Natural killer cell (primary cell): ENCODE results near the gene PPP1R1A. TPM values are rescaled to one million over a fixed set of nuclear protein-coding genes. Genes with fewer than 3 reads are reported as not detected.

Experiments
- ATAC-seq, 3 donors: fragments of 150-1000 bp in 2 of 3; fragments of 200-7000 bp in 1 of 3; cut with Tn5 transposase; 1 replicate in 1 of 3; 2 replicates in 2 of 3; pipeline ENCODE4 v1.10.0; 2021; ENCODE audit warnings: mild to moderate bottlenecking in 2 of 3, moderate library complexity in 2 of 3
- DNase-seq, 2 donors: peaks; one replicate each; pipeline versions ENCODE4 v3.0.0 to v3.0.0-alpha.2; 2013 to 2021; ENCODE audit warnings: mixed read lengths in 1 of 2
- H3K27ac ChIP-seq: one replicate; pipeline ENCODE4 v1.5.1; 2013; ENCODE audit warnings: mild to moderate bottlenecking, low read length
- H3K27me3 ChIP-seq: one replicate; pipeline ENCODE4 v1.6.1; 2013; ENCODE audit warnings: low read length; ENCODE audit not compliant: control insufficient read depth, insufficient read depth
- H3K36me3 ChIP-seq: one replicate; pipeline ENCODE4 v1.6.1; 2013; ENCODE audit warnings: low read length; ENCODE audit not compliant: control insufficient read depth, insufficient read depth
- H3K4me1 ChIP-seq: one replicate; pipeline ENCODE4 v1.6.1; 2013; ENCODE audit warnings: low read length; ENCODE audit not compliant: control insufficient read depth, insufficient read depth
- H3K4me3 ChIP-seq: one replicate; pipeline ENCODE4 v1.5.1; 2013; ENCODE audit warnings: low read length
- H3K9me3 ChIP-seq: one replicate; pipeline ENCODE4 v1.6.1; 2013; ENCODE audit warnings: low read length; ENCODE audit not compliant: control insufficient read depth, insufficient read depth
- H3K27ac Mint-ChIP-seq, 2 donors: one replicate each; pipeline ENCODE4 v1.8.0; 2022; ENCODE audit warnings: mild to moderate bottlenecking in 2 of 2, mixed read lengths in 2 of 2, moderate library complexity in 1 of 2
- H3K27me3 Mint-ChIP-seq, 2 donors: one replicate each; pipeline ENCODE4 v1.8.0; 2022; ENCODE audit warnings: low read depth in 2 of 2, mixed read lengths in 2 of 2
- H3K36me3 Mint-ChIP-seq: one replicate; pipeline ENCODE4 v1.8.0; 2022; ENCODE audit warnings: mixed read lengths
- H3K4me1 Mint-ChIP-seq, 2 donors: one replicate each; pipeline ENCODE4 v1.8.0; 2022; ENCODE audit warnings: mixed read lengths in 2 of 2
- H3K4me3 Mint-ChIP-seq: one replicate; pipeline ENCODE4 v1.8.0; 2022; ENCODE audit warnings: mild to moderate bottlenecking, moderate library complexity, mixed read lengths
- H3K9me3 Mint-ChIP-seq, 2 donors: one replicate each; pipeline ENCODE4 v1.8.0; 2022; ENCODE audit warnings: mixed read lengths in 2 of 2
- WGBS: methylation state at CpG from one replicate; pipeline ENCODE4 v1.1.7; 2013; ENCODE audit warnings: missing lambda C conversion rate; ENCODE audit not compliant: insufficient coverage; 5-methylcytosine and 5-hydroxymethylcytosine counted together
- intact Hi-C: fragments of 100-400 bp; cut with micrococcal nuclease; formaldehyde crosslinking; loops from one replicate; pipeline ENCODE4 v1.14.2; 2022
- total RNA-seq, 4 donors: library from RNA; stranded (reverse); fragments of 120-200 nt in 1 of 4; gene quantifications; one replicate each; pipeline versions ENCODE4 v1.2.3 to v1.2.4, GENCODE V29; 2013 to 2022
- TF ChIP-seq, protein P1 (sequence below): fragments of 200-600 bp; IDR thresholded peaks from one replicate; pipeline ENCODE4 v1.8.0; 2022; ENCODE audit warnings: antibody characterized with exemption

The PPP1R1A gene
- total RNA-seq, 3 donors from 2014 or later (not counting 1 experiment from before 2014, with no cell fraction given), result not detected

DNA sequence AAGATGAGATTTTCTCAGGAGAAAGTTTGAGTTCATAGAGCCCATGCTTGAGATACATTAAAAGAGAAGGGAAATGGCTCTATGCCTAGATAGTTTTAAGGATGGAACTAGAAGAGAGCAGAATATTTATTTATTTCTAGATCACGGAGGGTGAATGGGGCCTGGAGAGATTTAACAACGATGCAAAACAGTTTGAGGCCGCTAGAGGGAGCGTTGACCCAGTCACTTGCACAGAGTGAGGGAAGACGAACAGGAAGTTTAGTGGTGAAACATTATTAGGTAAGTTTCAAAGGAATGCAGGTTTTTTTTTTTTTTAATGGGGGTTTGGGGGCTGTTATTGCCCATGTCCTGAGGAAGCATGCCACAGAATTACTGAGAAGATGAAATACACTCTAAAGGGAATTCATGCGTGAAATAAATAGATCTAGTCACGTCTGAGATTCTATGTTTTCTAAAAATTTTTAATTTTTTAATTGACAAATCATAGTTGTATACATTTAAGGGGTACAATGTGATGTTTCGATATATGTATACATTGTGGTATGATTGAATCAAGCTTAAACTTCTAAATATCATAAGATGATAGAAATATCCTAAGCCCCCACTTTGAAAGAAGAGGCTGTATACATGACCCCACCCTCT, 14.8 kb upstream of the PPP1R1A start:
- Histone ChIP-seq H3K4me3 (no peak overlapping the region), H3K9me3 (no peaks in the 10 kb centered on the region), H3K27me3 (no peaks in the 10 kb centered on the region), H3K36me3 (no peaks in the 10 kb centered on the region), H3K27ac (no peak overlapping the region), H3K4me1 (no peaks in the 10 kb centered on the region)
- Mint-ChIP-seq H3K27me3 (peaks cover 9 to 17% of the 10 kb centered on the region in 2 donors), H3K27ac (no peak overlapping the region), H3K9me3 (no peaks in the 10 kb centered on the region), H3K36me3 (no peaks in the 10 kb centered on the region), H3K4me1 (no peaks in the 10 kb centered on the region), H3K4me3 (no peak overlapping the region)
- TF ChIP-seq, protein P1, sequence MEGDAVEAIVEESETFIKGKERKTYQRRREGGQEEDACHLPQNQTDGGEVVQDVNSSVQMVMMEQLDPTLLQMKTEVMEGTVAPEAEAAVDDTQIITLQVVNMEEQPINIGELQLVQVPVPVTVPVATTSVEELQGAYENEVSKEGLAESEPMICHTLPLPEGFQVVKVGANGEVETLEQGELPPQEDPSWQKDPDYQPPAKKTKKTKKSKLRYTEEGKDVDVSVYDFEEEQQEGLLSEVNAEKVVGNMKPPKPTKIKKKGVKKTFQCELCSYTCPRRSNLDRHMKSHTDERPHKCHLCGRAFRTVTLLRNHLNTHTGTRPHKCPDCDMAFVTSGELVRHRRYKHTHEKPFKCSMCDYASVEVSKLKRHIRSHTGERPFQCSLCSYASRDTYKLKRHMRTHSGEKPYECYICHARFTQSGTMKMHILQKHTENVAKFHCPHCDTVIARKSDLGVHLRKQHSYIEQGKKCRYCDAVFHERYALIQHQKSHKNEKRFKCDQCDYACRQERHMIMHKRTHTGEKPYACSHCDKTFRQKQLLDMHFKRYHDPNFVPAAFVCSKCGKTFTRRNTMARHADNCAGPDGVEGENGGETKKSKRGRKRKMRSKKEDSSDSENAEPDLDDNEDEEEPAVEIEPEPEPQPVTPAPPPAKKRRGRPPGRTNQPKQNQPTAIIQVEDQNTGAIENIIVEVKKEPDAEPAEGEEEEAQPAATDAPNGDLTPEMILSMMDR, result peak; percentile 77
- ATAC-seq (peak; percentile 87 to 97 (median 96)), DNase-seq (peak; percentile 41 to 81)
- intact Hi-C loops, result no loop called here
- 6% methylated on average over 5 of the region's 8 CpGs for WGBS

DNA sequence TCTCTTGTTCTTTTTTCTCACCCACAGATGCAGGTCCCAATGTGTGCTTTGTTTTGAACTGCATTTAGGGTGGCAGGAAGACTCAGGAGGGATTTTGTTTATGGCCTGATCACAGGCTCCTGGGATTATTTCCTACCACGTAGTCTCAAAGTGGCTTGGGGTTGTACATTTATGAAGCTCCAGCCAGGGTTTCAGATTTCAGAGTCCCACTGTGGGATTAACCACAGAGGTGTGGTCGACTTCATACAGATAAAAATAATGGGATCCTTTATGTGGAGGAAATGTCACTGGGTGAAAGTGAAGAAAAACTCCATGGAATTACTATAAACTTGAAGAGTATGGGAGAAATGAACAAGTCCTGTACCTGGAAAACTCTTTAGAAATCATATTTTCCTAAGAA, 14.2 kb upstream of the PPP1R1A start:
- H3K36me3 Mint-ChIP-seq, result no peaks in the 10 kb centered on the region
- Histone ChIP-seq H3K27me3 (no peaks in the 10 kb centered on the region), H3K36me3 (no peaks in the 10 kb centered on the region), H3K9me3 (no peaks in the 10 kb centered on the region), H3K27ac (no peak overlapping the region), H3K4me1 (no peaks in the 10 kb centered on the region), H3K4me3 (no peak overlapping the region)
- 53% methylated on average over 2 of the region's 2 CpGs for WGBS
- ATAC-seq, result no peak
- DNase-seq, result no peak
- no peak overlapping the region for H3K27ac Mint-ChIP-seq
- H3K4me1 Mint-ChIP-seq, result no peaks in the 10 kb centered on the region
- TF ChIP-seq, protein P1, result no peak
- no peak overlapping the region for H3K4me3 Mint-ChIP-seq
- intact Hi-C loops, result no loop called here
- H3K9me3 Mint-ChIP-seq, result no peaks in the 10 kb centered on the region
- peaks cover 9 to 15% of the 10 kb centered on the region in 2 donors for H3K27me3 Mint-ChIP-seq

DNA sequence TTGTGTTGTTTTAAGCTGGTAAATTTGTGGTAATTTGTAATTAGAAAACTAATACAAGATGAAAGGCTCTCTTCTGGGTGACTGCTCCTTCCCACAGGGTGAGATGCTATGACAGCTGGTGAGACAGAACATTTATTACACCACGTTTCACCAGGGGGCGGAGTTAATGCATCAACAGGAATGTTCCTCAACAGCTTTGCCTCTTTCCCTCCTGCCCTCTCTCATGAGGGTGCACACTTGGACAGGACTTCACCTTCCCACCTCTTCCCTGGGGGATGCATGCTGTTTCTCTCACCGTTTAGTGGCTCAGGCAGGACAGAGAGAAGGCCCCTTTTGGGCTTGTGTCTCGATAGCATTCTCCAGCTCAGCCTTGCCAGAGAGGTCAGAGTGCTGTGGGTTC, 13.4 kb upstream of the PPP1R1A start:
- Mint-ChIP-seq H3K27me3 (peaks cover 5 to 10% of the 10 kb centered on the region in 2 donors), H3K9me3 (no peaks in the 10 kb centered on the region), H3K36me3 (no peaks in the 10 kb centered on the region), H3K4me1 (no peaks in the 10 kb centered on the region), H3K4me3 (no peak overlapping the region), H3K27ac (no peak overlapping the region)
- DNase-seq (no peak), ATAC-seq (no peak)
- Histone ChIP-seq H3K4me1 (no peaks in the 10 kb centered on the region), H3K27me3 (no peaks in the 10 kb centered on the region), H3K27ac (no peak overlapping the region), H3K4me3 (no peak overlapping the region), H3K9me3 (no peaks in the 10 kb centered on the region), H3K36me3 (no peaks in the 10 kb centered on the region)
- intact Hi-C loops, result no loop called here
- TF ChIP-seq, protein P1, result no peak
- 69% methylated on average over 4 of the region's 4 CpGs for WGBS

- H3K36me3 Mint-ChIP-seq, result no peaks in the 10 kb centered on the region
- H3K4me1 Mint-ChIP-seq, result no peaks in the 10 kb centered on the region
- H3K27ac ChIP-seq, result no peak overlapping the region
These were observed 10.5 kb upstream of the PPP1R1A start for GRCh38 chr12:54598970-54599369.

More at GRCh38 chr12:54598970-54599369, 10.5 kb upstream of the PPP1R1A start:
- no peaks in the 10 kb centered on the region for H3K36me3 ChIP-seq
- peaks cover 10 to 11% of the 10 kb centered on the region in 2 donors for H3K27me3 Mint-ChIP-seq
- H3K27ac Mint-ChIP-seq, result no peak overlapping the region
- TF ChIP-seq, protein P1, result no peak
- intact Hi-C loops, result no loop called here
- no peak overlapping the region for H3K4me3 Mint-ChIP-seq
- no peaks in the 10 kb centered on the region for H3K27me3 ChIP-seq
- no peaks in the 10 kb centered on the region for H3K9me3 ChIP-seq
- no peak for ATAC-seq
- H3K9me3 Mint-ChIP-seq, result no peaks in the 10 kb centered on the region
- H3K4me1 ChIP-seq, result no peaks in the 10 kb centered on the region
- WGBS, result 89% methylated on average over 5 of the region's 5 CpGs
- no peak for DNase-seq
- H3K4me3 ChIP-seq, result no peak overlapping the region
